ENCODE data around the gene TEDC2. TPM values are rescaled to one million over a fixed set of nuclear protein-coding genes. Genes with fewer than 3 reads are reported as not detected.

Gene TEDC2
- total RNA-seq, 1 donor from 2014 or later = 2.5 TPM

DNA sequence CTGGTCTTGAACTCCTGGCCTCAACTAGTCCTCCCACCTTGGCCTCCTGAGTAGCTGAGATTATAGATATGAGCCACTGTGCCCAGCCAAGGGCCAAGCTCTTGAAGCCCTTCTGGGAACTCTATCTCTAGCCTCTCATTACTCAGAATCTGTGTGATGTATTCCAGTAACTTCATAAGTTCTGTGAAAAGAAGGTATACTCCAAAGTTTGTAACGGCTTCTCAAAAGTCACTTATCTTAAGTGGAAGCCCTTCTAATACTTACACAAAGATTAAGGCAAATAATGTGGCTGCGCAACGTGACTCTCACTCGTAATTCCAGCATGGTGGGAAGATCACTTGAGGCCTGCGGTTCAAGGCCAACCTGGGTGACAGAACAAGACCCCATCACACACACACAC is 34.7 kb downstream of the TEDC2 start:
- intact Hi-C loops (cut with DNase I) = no loop called here

DNA sequence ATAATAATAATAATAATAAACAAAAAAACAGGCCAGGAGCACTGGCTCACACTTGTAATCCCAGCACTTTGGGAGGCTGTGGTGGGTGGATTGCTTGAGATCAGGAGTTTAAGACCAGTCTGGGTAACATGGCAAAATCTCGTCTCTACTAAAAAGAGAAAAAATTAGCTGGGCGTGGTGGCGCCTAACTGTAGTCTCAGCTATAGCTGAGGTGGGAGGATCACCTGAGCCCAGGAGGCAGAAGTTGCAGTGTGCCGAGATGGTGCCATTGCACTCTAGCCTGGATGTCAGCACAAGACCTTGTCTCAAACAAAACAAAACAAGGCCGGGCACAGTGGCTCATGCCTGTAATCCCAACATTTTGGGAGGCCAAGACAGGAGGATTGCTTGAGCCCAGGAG is 35.1 kb downstream of the TEDC2 start:
- H3K4me1 ChIP-seq = peaks cover 35% of the 10 kb centered on the region
- no peak for TF ChIP-seq POLR2A (IDR thresholded peaks at IDR 0.05)
- DNase-seq (ENCODE audit: extremely low spot score in 2 of 2) = no peak
- H3K36me3 ChIP-seq = peaks cover 0 to 10% of the 10 kb centered on the region in 2 donors
- no peak overlapping the region for H3K4me3 ChIP-seq
- H3K27ac ChIP-seq = no peak overlapping the region
- intact Hi-C loops (cut with DNase I) = no loop called here
- no peaks in the 10 kb centered on the region for H3K27me3 ChIP-seq
- H3K9me3 ChIP-seq = no peaks in the 10 kb centered on the region

More for the DNA sequence above, 34.7 kb downstream of the TEDC2 start:
- Histone ChIP-seq H3K4me1 (peaks cover 30% of the 10 kb centered on the region), H3K36me3 (peaks cover 0 to 10% of the 10 kb centered on the region in 2 donors), H3K4me3 (no peak overlapping the region), H3K27ac (no peak overlapping the region), H3K27me3 (no peaks in the 10 kb centered on the region), H3K9me3 (no peaks in the 10 kb centered on the region)
- DNase-seq (ENCODE audit: extremely low spot score in 2 of 2) = no peak
- TF ChIP-seq, protein P1, sequence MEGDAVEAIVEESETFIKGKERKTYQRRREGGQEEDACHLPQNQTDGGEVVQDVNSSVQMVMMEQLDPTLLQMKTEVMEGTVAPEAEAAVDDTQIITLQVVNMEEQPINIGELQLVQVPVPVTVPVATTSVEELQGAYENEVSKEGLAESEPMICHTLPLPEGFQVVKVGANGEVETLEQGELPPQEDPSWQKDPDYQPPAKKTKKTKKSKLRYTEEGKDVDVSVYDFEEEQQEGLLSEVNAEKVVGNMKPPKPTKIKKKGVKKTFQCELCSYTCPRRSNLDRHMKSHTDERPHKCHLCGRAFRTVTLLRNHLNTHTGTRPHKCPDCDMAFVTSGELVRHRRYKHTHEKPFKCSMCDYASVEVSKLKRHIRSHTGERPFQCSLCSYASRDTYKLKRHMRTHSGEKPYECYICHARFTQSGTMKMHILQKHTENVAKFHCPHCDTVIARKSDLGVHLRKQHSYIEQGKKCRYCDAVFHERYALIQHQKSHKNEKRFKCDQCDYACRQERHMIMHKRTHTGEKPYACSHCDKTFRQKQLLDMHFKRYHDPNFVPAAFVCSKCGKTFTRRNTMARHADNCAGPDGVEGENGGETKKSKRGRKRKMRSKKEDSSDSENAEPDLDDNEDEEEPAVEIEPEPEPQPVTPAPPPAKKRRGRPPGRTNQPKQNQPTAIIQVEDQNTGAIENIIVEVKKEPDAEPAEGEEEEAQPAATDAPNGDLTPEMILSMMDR (IDR thresholded peaks at IDR 0.05) = no peak
- TF ChIP-seq POLR2AphosphoS5 (IDR thresholded peaks at IDR 0.05; ENCODE audit: insufficient read depth in 1 of 2, low read depth in 1 of 2) (no peak), POLR2A (IDR thresholded peaks at IDR 0.05) (no peak)

DNA sequence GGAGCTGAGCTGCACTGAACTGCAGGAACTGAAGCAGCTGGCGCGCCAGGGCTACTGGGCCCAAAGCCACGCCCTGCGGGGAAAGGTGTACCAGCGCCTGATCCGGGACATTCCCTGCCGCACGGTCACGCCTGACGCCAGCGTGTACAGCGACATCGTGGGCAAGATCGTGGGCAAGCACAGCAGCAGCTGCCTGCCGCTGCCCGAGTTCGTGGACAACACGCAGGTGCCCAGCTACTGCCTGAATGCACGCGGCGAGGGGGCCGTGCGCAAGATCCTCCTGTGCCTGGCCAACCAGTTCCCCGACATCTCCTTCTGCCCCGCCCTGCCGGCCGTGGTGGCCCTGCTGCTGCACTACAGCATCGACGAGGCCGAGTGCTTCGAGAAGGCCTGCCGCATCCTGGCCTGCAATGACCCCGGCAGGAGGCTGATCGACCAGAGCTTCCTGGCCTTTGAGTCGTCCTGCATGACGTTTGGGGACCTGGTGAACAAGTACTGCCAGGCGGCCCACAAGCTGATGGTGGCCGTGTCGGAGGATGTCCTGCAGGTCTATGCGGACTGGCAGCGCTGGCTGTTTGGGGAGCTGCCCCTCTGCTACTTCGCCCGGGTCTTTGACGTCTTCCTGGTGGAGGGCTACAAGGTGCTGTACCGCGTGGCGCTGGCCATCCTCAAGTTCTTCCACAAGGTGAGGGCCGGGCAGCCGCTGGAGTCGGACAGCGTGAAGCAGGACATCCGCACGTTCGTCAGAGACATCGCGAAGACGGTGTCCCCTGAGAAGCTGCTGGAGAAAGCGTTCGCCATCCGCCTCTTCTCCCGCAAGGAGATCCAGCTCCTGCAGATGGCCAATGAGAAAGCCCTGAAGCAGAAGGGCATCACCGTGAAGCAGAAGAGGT is 36.6 kb downstream of the TEDC2 start:
- TF ChIP-seq POLR2AphosphoS5 (IDR thresholded peaks at IDR 0.05; ENCODE audit: insufficient read depth in 1 of 2, low read depth in 1 of 2) (no peak), POLR2A (IDR thresholded peaks at IDR 0.05) (no peak)
- TF ChIP-seq, protein P1 (IDR thresholded peaks at IDR 0.05) = no peak
- intact Hi-C loops (cut with DNase I) = no loop called here

GRCh38 chr16:2497116-2497630 is 37.3 kb downstream of the TEDC2 start:
- no peak for DNase-seq (ENCODE audit: extremely low spot score in 2 of 2)
- no peak overlapping the region for H3K4me3 ChIP-seq
- no peaks in the 10 kb centered on the region for H3K9me3 ChIP-seq
- H3K36me3 ChIP-seq = peaks cover 0 to 10% of the 10 kb centered on the region in 2 donors
- TF ChIP-seq POLR2A (IDR thresholded peaks at IDR 0.05) = no peak
- TF ChIP-seq POLR2AphosphoS5 (IDR thresholded peaks at IDR 0.05; ENCODE audit: insufficient read depth in 1 of 2, low read depth in 1 of 2) = no peak
- TF ChIP-seq, protein P1 (IDR thresholded peaks at IDR 0.05) = no peak
- no peaks in the 10 kb centered on the region for H3K27me3 ChIP-seq
- intact Hi-C loops (cut with DNase I) = no loop called here
- H3K4me1 ChIP-seq = peaks cover 49% of the 10 kb centered on the region
- H3K27ac ChIP-seq = no peak overlapping the region

More for the DNA sequence above, 36.6 kb downstream of the TEDC2 start:
- Histone ChIP-seq H3K4me1 (peaks cover 42% of the 10 kb centered on the region), H3K36me3 (peaks cover 0 to 10% of the 10 kb centered on the region in 2 donors), H3K9me3 (no peaks in the 10 kb centered on the region), H3K27ac (no peak overlapping the region), H3K27me3 (no peaks in the 10 kb centered on the region), H3K4me3 (no peak overlapping the region)
- DNase-seq (ENCODE audit: extremely low spot score in 2 of 2) = no peak

DNA sequence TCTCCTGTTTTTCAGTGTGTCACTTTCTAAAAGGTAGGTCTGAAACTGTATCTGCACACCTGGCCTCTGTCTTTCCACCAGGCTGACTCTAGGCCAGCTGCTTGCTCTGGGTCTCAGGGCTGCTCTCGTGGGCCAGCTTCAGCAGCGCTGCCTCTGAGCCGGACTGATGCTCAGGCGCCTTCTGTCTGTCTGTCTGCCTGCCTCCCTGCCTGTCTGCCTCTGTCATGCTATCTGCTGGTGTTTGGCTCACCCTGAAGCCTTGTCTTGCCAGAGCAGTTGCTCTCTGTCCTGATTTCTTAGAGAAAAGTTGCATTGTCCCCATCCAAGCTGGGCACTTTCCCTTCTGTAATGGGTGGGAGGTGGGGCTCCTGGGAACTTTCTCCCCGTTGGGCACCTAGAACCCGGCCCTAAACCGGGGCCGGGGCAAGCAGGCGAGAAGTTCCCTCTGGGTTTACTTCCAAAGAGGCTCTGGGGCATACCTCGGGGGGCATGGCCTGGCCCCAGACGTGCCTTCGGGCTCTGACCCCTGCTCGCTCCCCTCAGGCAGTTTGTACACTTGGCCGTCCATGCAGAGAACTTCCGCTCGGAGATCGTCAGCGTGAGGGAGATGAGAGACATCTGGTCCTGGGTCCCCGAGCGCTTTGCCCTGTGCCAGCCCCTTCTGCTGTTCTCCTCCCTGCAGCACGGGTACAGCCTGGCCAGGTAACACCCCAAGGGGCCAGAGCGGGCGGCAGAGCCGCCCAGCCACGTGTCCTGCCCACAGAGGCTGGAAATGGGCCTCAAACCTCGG is 38.0 kb downstream of the TEDC2 start:
- TF ChIP-seq POLR2A (IDR thresholded peaks at IDR 0.05) (no peak), POLR2AphosphoS5 (IDR thresholded peaks at IDR 0.05; ENCODE audit: insufficient read depth in 1 of 2, low read depth in 1 of 2) (no peak)
- TF ChIP-seq, protein P1 (IDR thresholded peaks at IDR 0.05) = no peak
- no peak overlapping the region for H3K4me3 ChIP-seq

More for the DNA sequence above, 38.0 kb downstream of the TEDC2 start:
- H3K27me3 ChIP-seq = no peaks in the 10 kb centered on the region
- peaks cover 56% of the 10 kb centered on the region for H3K4me1 ChIP-seq
- DNase-seq (ENCODE audit: extremely low spot score in 2 of 2) = no peak
- H3K36me3 ChIP-seq = peaks cover 0 to 10% of the 10 kb centered on the region in 2 donors
- H3K27ac ChIP-seq = no peak overlapping the region
- no peaks in the 10 kb centered on the region for H3K9me3 ChIP-seq
- intact Hi-C loops (cut with DNase I) = no loop called here

All from vagina (tissue), 2 donors.